Mammary epithelial cell (primary cell): Measurements from ENCODE around the gene DEDD.

Source experiments
- CTCF ChIP-seq, 2 donors: IDR thresholded peaks in 1 of 2; conservative IDR thresholded peaks in 1 of 2; 2 replicates each; pipeline ENCODE4 v1.5.1; 2011 to 2012; ENCODE audit warnings: inconsistent platforms in 2 of 2, low read length in 2 of 2, mild to moderate bottlenecking in 2 of 2, control low read depth in 1 of 2, low read depth in 1 of 2; ENCODE audit not compliant: insufficient read depth in 1 of 2; ENCODE audit errors: extremely low read depth in 1 of 2
- EZH2 ChIP-seq: IDR thresholded peaks from 2 replicates; pipeline ENCODE4 v1.6.1; 2012; ENCODE audit warnings: low read length, inconsistent platforms, borderline replicate concordance

- TF ChIP-seq EZH2, result no peak
- TF ChIP-seq CTCF (conservative IDR thresholded peaks at IDR 0.05 in 1 of 2, IDR thresholded peaks at IDR 0.05 in 1 of 2; ENCODE audit: extremely low read depth in 1 of 2, insufficient read depth in 1 of 2, low read depth in 1 of 2, low read length in 2 of 2), result no peak
These were observed 5.4 kb upstream of the DEDD start for GRCh38 chr1:161137881-161138280.
